H1 (cell line): ENCODE data around the gene SPTBN4. TPM values are rescaled to one million over a fixed set of nuclear protein-coding genes. Genes with fewer than 3 reads are reported as not detected.

Experiments
- CTCF ChIA-PET: fragments of 300-600 bp; sonication (Branson Sonifier 250); formaldehyde crosslinking; loops from one replicate; lab custom pipeline; 2021; ENCODE audit not compliant: partially characterized antibody; lab: Charles Lee
- POLR2A ChIA-PET: fragments of 300-600 bp; sonication (Branson Sonifier 250); formaldehyde crosslinking; loops from one replicate; lab custom pipeline; 2021; ENCODE audit warnings: inconsistent platforms; ENCODE audit not compliant: partially characterized antibody; lab: Charles Lee
- DNase-seq, 2 experiments: peaks; one replicate each; pipeline versions ENCODE4 v3.0.0 to v3.0.0-alpha.2; 2010 to 2022; ENCODE audit warnings: low spot score in 2 of 2, low read depth in 1 of 2, mixed read lengths in 1 of 2
- FAIRE-seq: peaks from 2 replicates; lab custom pipeline; 2011; peaks lifted over from hg19 to GRCh38; lab: Jason Lieb, UNC
- H2AFZ ChIP-seq: 2 replicates; pipeline ENCODE4 v1.8.1; 2012; ENCODE audit warnings: low read length, inconsistent platforms
- H2AK5ac ChIP-seq: 2 replicates; pipeline ENCODE4 v1.6.1; 2013; ENCODE audit warnings: low read depth, low read length
- H2BK120ac ChIP-seq: replicated peaks from 2 replicates; pipeline ENCODE3; 2013; ENCODE audit warnings: low read depth, low read length, inconsistent platforms
- H2BK12ac ChIP-seq: 2 replicates; pipeline ENCODE4 v1.6.1; 2013; ENCODE audit warnings: low read depth, low read length
- H2BK15ac ChIP-seq: 2 replicates; pipeline ENCODE4 v1.6.1; 2013; ENCODE audit warnings: low read length
- H2BK20ac ChIP-seq: 2 replicates; pipeline ENCODE4 v1.6.1; 2013; ENCODE audit warnings: low read length
- H2BK5ac ChIP-seq: 2 replicates; pipeline ENCODE4 v1.6.1; 2013; ENCODE audit warnings: low read depth, low read length
- H3K14ac ChIP-seq: 2 replicates; pipeline ENCODE4 v1.6.1; 2013; ENCODE audit warnings: inconsistent platforms; ENCODE audit not compliant: insufficient read length
- H3K18ac ChIP-seq: 2 replicates; pipeline ENCODE4 v1.6.1; 2013; ENCODE audit warnings: low read length; ENCODE audit errors: extremely low read depth
- H3K23ac ChIP-seq: 2 replicates; pipeline ENCODE4 v1.6.1; 2013; ENCODE audit warnings: inconsistent platforms; ENCODE audit not compliant: insufficient read length
- H3K23me2 ChIP-seq: 2 replicates; pipeline ENCODE4 v1.6.1; 2013; ENCODE audit warnings: low read depth, low read length
- H3K27ac ChIP-seq: 2 replicates; pipeline ENCODE4 v1.6.1; 2011; ENCODE audit warnings: low read depth, low read length, inconsistent platforms
- H3K27me3 ChIP-seq, 4 experiments: replicated peaks in 1 of 4; 1 replicate in 1 of 4; 2 replicates in 3 of 4; pipeline versions ENCODE4 v1.6.1 to v1.8.1; 2011 to 2013; ENCODE audit warnings: low read length in 3 of 4, mild to moderate bottlenecking in 3 of 4, inconsistent platforms in 2 of 4, mixed read lengths in 2 of 4, moderate library complexity in 1 of 4; ENCODE audit not compliant: control insufficient read depth in 3 of 4, insufficient read depth in 3 of 4; ENCODE audit errors: extremely low read depth in 1 of 4
- H3K36me3 ChIP-seq, 4 experiments: 2 replicates each; pipeline versions ENCODE4 v1.6.1 to v1.8.1; 2011 to 2013; ENCODE audit warnings: mild to moderate bottlenecking in 4 of 4, low read length in 3 of 4, moderate library complexity in 2 of 4, control low read depth in 1 of 4, inconsistent platforms in 1 of 4; ENCODE audit not compliant: insufficient read depth in 4 of 4, control insufficient read depth in 2 of 4
- H3K4ac ChIP-seq: replicated peaks from 2 replicates; pipeline ENCODE3; 2013; ENCODE audit warnings: low read length, low read depth, mixed read lengths, inconsistent platforms; ENCODE audit not compliant: insufficient read length
- H3K4me1 ChIP-seq, 4 experiments: replicated peaks in 1 of 4; 1 replicate in 1 of 4; 2 replicates in 3 of 4; pipeline versions ENCODE4 v1.6.1 to v1.8.1; 2011 to 2013; ENCODE audit warnings: low read length in 3 of 4, inconsistent platforms in 2 of 4, mixed read lengths in 1 of 4; ENCODE audit not compliant: insufficient read depth in 4 of 4, control insufficient read depth in 3 of 4
- H3K4me2 ChIP-seq, 2 experiments: 2 replicates each; pipeline versions ENCODE4 v1.6.1 to v1.8.1; 2011 to 2013; ENCODE audit warnings: low read depth in 2 of 2, low read length in 2 of 2, control low read depth in 1 of 2, inconsistent platforms in 1 of 2, mild to moderate bottlenecking in 1 of 2; ENCODE audit not compliant: insufficient read depth in 1 of 2
- H3K4me3 ChIP-seq, 4 experiments: fragments of 200-600, 300-600 bp in 1 of 4; sonication (generic), shearing (Covaris generic), sonication (Bioruptor Twin) in 1 of 4; 2 replicates each; pipeline versions ENCODE4 v1.5.1 to v1.8.1; 2011 to 2016; ENCODE audit warnings: low read length in 4 of 4, low read depth in 3 of 4, control low read depth in 2 of 4, inconsistent platforms in 2 of 4, mild to moderate bottlenecking in 2 of 4, mixed read lengths in 1 of 4, moderate library complexity in 1 of 4; ENCODE audit not compliant: insufficient read depth in 2 of 4; ENCODE audit errors: extremely low read depth in 1 of 4
- H3K56ac ChIP-seq: replicated peaks from 2 replicates; pipeline ENCODE3; 2013; ENCODE audit warnings: low read depth, mild to moderate bottlenecking, mixed read lengths, low read length, inconsistent platforms; ENCODE audit not compliant: insufficient read length
- H3K79me1 ChIP-seq: 2 replicates; pipeline ENCODE4 v1.6.1; 2013; ENCODE audit warnings: low read depth, low read length, control low read depth
- H3K79me2 ChIP-seq, 2 experiments: 2 replicates each; pipeline versions ENCODE4 v1.6.1 to v1.8.1; 2012 to 2013; ENCODE audit warnings: low read length in 2 of 2, mild to moderate bottlenecking in 2 of 2, inconsistent platforms in 1 of 2; ENCODE audit not compliant: insufficient read depth in 2 of 2, control insufficient read depth in 1 of 2
- H3K9ac ChIP-seq, 4 experiments: replicated peaks in 1 of 4; 1 replicate in 1 of 4; 2 replicates in 3 of 4; pipeline versions ENCODE4 v1.6.1 to v1.8.1; 2011 to 2013; ENCODE audit warnings: low read depth in 3 of 4, low read length in 3 of 4, control low read depth in 2 of 4, mild to moderate bottlenecking in 2 of 4, moderate library complexity in 2 of 4, inconsistent platforms in 1 of 4; ENCODE audit errors: extremely low read depth in 1 of 4
- H3K9me3 ChIP-seq, 2 experiments: 2 replicates each; pipeline versions ENCODE4 v1.6.1 to v1.8.1; 2012 to 2013; ENCODE audit warnings: mild to moderate bottlenecking in 2 of 2, moderate library complexity in 2 of 2, control low read depth in 1 of 2, inconsistent platforms in 1 of 2, low read depth in 1 of 2, low read length in 1 of 2, mixed read lengths in 1 of 2; ENCODE audit not compliant: insufficient read depth in 2 of 2
- H4K20me1 ChIP-seq, 2 experiments: replicated peaks in 1 of 2; 2 replicates each; pipeline versions ENCODE3 to v1.8.1; 2011 to 2013; ENCODE audit warnings: inconsistent platforms in 2 of 2, low read length in 2 of 2, mild to moderate bottlenecking in 1 of 2; ENCODE audit not compliant: insufficient read depth in 2 of 2, control insufficient read depth in 1 of 2
- H4K5ac ChIP-seq: 2 replicates; pipeline ENCODE4 v1.6.1; 2013; ENCODE audit warnings: low read length, low read depth, mixed read lengths, inconsistent platforms; ENCODE audit not compliant: insufficient read length
- H4K8ac ChIP-seq: 2 replicates; pipeline ENCODE4 v1.8.0; 2013; ENCODE audit warnings: mild to moderate bottlenecking, moderate library complexity, low read length, inconsistent platforms; ENCODE audit not compliant: insufficient read depth; ENCODE audit errors: extremely low read depth
- H4K91ac ChIP-seq: replicated peaks from 2 replicates; pipeline ENCODE3; 2013; ENCODE audit warnings: low read length, mixed read lengths, inconsistent platforms; ENCODE audit not compliant: insufficient read length
- CHD1 ChIP-seq: IDR thresholded peaks from 2 replicates; pipeline ENCODE4 v1.6.1; 2012; ENCODE audit warnings: low read depth, low read length, improper control_type of control experiment
- MAFK ChIP-seq: IDR thresholded peaks from 2 replicates; pipeline ENCODE4 v1.6.1; 2012; ENCODE audit warnings: low read depth, mild to moderate bottlenecking, improper control_type of control experiment, low read length
- YY1 ChIP-seq: IDR thresholded peaks from 2 replicates; pipeline ENCODE4 v1.6.1; 2011; ENCODE audit warnings: low read depth, mild to moderate bottlenecking, low read length
- WGBS, 2 experiments: shearing (Covaris generic) in 1 of 2; methylation state at CpG; one replicate each; pipeline versions ENCODE4 v1.1.6 to v1.1.7; 2013 to 2015; ENCODE audit warnings: low lambda C conversion rate in 2 of 2, mixed read lengths in 2 of 2, inconsistent platforms in 1 of 2, low coverage in 1 of 2, missing lambda C conversion rate in 1 of 2; ENCODE audit not compliant: insufficient replicate concordance in 2 of 2, insufficient coverage in 1 of 2, insufficient read length in 1 of 2; ENCODE audit errors: extremely low coverage in 1 of 2, missing lambda C conversion rate in 1 of 2; 5-methylcytosine and 5-hydroxymethylcytosine counted together
- polyA plus RNA-seq, 7 experiments: library from polyadenylated mRNA; depleted of rRNA in 3 of 7; stranded (reverse) in 5 of 7; unstranded in 2 of 7; fragments of >200 nt in 5 of 7; fragments of 200-250 nt in 2 of 7; gene quantifications; 1 replicate in 5 of 7; 2 replicates in 1 of 7; 4 replicates in 1 of 7; pipeline versions ENCODE4 v1.2.1 to v1.2.3, GENCODE V29; 2011 to 2013; ENCODE audit warnings: missing spikeins in 2 of 7, mixed read lengths in 2 of 7
- total RNA-seq: library from RNA; stranded (reverse); fragmentation: NEBNext Ultra II Directional; extraction: Animal tissue kit (Norgen Biotek cat#: 25700); gene quantifications from 2 replicates; pipeline ENCODE4 v1.2.1, GENCODE V29; 2021

SPTBN4 gene
- total and polyA plus RNA-seq, 2 of the 8 experiments (the other 6 are each of a cell fraction or from before 2014, with no cell fraction given): 1.9 to 3.0 TPM

GRCh38 chr19:40506099-40506498 lies 39.3 kb downstream of the SPTBN4 start:
- H3K23me2 ChIP-seq: no peaks in the 10 kb centered on the region
- POLR2A ChIA-PET: interaction anchor here (0.6 to 1.8 kb wide), 2 partner anchors 15 to 17 kb away, joined by 3 to 4 read pairs; no protein-coding TSS in a partner anchor

More at GRCh38 chr19:40506099-40506498, 39.3 kb downstream of the SPTBN4 start:
- no peak overlapping the region for H3K56ac ChIP-seq
- H3K9me3 ChIP-seq: no peaks in the 10 kb centered on the region
- H2BK15ac ChIP-seq: no peak overlapping the region
- peaks cover 0 to 11% (median 8%) of the 10 kb centered on the region in 4 experiments; a peak in 4 of 7 replicates for H3K27me3 ChIP-seq
- no peaks in the 10 kb centered on the region for H3K79me1 ChIP-seq
- no peak overlapping the region for H2BK12ac ChIP-seq
- FAIRE-seq (no peak), DNase-seq (no peak)
- H3K27ac ChIP-seq: no peak overlapping the region
- no peak overlapping the region for H4K5ac ChIP-seq
- no peak overlapping the region; the same call in 1 of the 2 replicates for H3K18ac ChIP-seq
- H3K4me1 ChIP-seq: no peaks in the 10 kb centered on the region
- no peak overlapping the region for H3K4me3 ChIP-seq
- H2AFZ ChIP-seq: no peak overlapping the region
- H2BK20ac ChIP-seq: no peak overlapping the region
- no peaks in the 10 kb centered on the region for H3K36me3 ChIP-seq
- no peak overlapping the region for H3K4ac ChIP-seq
- H2BK5ac ChIP-seq: no peak overlapping the region
- H4K8ac ChIP-seq: no peak overlapping the region
- no peak overlapping the region for H2BK120ac ChIP-seq
- 67% methylated on average over 9 of the region's 9 CpGs; no CpG with 5 or more reads in 1 of the 2 experiments for WGBS, 2 experiments
- H3K4me2 ChIP-seq: no peak overlapping the region
- H3K79me2 ChIP-seq: no peaks in the 10 kb centered on the region
- H3K9ac ChIP-seq: no peak overlapping the region
- no peak overlapping the region for H3K23ac ChIP-seq
- H2AK5ac ChIP-seq: no peak overlapping the region
- H4K20me1 ChIP-seq: no peaks in the 10 kb centered on the region
- H3K14ac ChIP-seq: no peak overlapping the region
- CTCF ChIA-PET: interaction anchor here (1.0 to 1.7 kb wide), 3 partner anchors 35 to 85 kb away, joined by 3 to 7 read pairs (median 4); no protein-coding TSS in a partner anchor
- TF ChIP-seq YY1: no peak
- no peak for TF ChIP-seq CHD1
- TF ChIP-seq MAFK: no peak
- H4K91ac ChIP-seq: no peak overlapping the region
